HG02884 (cell line): ENCODE results near the gene GRAMD1A.
"Not testable (repeated sequence)": the region's sequence is repeated elsewhere in the genome, so short reads cannot be mapped to it uniquely, and the experiment has no call there.

ENCODE experiments used
- ATAC-seq: cut with Tn5 transposase; IDR thresholded peaks from one replicate; pipeline ENCODE4 v1.9.1; 2021; ENCODE audit warnings: mild to moderate bottlenecking, moderate library complexity; ENCODE audit not compliant: unreplicated experiment

Gene GRAMD1A

DNA sequence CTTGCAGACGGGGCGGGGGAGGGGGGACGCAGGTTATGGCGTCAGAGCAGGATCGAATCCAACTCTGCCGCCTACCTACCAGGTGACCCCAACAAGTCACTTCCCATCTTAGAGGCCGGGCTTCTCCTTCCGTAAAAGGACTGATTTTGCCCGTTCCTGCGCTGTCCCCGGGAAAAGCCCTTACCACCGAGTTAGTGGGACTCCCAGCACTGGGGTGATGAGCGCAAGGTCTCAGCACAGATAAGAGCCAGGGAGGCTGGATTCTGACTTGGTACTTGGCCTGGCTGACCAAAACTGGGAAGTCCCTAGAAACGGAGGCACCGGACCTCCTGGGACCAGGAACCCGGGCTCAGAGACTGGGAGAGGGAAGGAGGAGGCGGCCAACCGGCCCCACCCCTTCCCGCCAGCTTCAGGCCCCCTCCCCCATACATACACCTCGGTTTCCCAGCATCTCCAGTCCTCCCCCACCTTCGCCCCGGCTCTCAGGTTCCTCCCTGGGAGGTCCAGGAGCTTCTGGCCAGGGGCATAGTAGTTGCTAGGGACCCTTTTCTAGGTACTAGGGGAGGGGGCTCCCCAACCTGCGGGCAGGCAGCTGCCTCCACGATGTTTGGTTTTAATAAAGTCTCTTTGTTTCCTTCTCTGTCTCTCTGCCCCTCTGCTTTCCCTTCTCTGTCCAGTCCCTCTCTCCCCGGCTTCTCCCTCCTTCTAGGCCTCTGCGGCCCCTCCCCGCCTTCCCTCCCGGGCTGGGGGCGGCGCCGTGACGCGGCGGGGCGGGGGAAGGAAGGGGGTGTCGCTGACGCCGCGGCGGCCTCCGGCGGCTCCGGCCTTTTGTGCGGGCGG is at the start of gene GRAMD1A:
TSS of gene GRAMD1A (plus strand) at position 826 of the 840 bp plus-strand sequence. CDS start 156 bp downstream, outside the sequence.
- ATAC-seq = peak; percentile 44

DNA sequence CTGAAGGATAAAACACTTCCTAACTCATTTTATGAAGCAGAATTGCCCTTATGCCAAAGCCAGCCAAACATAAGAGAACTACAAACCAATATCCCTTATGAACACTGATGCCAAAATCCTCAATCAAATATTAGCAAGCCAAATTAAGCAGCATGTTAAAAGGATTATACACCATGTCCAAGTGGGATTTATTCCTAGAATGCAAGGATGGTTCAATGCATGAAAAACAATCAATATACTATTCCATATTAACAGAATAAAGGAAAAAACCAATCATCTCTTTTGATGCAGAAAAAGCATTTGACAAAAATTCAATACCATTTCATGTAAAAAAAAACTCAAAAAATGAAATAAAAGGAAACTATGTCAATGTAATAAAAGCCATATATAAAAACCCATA is 47.0 kb upstream of the GRAMD1A start:
- ATAC-seq = no peak

DNA sequence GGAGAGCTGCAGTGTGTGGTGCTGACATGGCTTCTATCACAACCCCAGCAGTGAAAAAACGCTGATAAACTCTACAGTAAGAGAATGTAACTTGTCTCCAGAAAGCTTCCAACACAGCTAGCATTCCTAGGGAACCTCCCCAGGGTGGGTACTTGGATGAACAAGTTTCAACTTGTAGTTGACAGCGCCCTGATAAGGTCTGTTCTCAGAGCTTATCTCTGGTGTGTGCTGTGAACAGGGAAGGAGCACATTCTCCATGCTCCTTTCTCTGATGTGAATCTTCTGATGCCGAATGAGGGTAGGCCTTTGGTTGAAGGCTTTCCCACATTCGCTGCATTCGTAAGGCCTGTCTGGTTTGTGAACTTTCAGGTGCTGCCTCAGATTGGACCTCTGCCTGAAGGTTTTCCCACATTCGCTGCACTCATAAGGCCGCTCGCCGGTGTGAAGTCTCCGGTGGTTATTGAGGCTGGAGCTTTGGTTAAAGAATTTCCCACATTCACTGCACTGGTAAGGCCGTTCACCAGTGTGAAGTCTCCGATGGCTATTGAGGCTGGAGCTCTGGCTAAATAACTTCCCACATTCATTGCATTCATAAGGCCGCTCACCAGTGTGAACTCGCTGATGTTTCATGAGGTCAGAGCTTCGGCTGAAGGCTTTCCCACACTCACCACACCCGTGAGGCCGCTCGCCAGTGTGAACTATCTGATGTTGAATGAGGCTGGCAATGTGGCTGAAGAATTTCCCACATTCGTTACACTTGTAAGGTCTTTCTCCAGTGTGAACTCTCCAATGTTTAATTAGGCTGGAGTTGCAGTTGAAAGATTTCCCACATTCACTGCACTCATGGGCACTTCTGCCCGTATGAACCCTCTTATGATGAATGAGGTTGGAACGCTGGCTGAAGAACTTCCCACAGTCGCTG is 42.0 kb upstream of the GRAMD1A start:
- no peak for ATAC-seq

DNA sequence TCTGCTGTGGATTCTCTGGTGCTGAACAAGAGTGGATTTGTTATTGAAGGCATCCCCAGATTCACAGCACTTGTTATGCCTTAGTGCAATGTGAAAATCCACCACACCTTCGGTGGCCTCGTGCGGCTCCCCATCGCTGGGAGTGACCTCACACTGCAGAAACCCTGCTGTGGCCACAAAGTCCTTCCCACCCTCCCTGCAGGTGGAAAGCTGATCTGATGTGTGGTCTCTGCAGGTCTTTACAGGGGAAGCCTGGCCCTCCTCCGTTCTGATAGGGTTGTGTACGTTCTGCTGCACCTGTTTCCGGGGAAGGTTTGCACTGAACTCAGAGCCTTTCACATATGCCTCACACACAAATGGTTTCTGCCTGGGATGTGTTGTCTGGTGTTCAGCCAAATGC is 41.1 kb upstream of the GRAMD1A start:
- no peak for ATAC-seq

DNA sequence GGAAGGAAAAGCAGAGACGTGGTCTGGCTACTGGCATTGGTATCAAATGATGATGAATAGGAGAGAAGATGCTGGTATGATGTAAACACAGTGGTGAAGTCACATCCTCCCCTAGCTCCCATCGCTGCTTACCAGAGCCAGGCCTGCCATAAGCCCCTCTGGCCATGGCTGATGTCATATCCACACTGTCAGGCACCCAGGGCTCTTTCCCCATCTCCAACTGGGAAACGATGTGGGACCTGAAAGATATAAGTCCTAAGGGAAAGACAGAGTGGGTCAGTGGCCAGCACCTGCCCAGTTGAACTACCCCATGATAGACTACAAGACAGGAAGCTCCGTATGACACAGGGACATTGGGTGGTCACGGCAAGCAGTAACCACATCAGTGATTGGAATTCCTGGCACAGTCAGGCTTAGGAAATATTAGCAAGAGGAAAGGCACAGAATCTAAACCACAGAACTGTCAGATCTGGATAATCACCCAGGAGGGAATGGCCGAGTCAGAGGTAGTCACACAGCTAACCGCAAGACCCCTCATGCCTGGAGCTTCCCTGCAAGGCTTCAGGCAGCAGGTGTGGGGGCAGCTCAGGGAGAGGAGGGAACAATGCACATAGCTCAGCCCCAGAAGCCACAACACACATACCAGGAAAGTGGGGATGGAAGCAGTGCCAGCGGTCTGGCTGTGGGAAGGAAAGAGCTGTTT is 39.9 kb upstream of the GRAMD1A start:
- ATAC-seq = no peak

DNA sequence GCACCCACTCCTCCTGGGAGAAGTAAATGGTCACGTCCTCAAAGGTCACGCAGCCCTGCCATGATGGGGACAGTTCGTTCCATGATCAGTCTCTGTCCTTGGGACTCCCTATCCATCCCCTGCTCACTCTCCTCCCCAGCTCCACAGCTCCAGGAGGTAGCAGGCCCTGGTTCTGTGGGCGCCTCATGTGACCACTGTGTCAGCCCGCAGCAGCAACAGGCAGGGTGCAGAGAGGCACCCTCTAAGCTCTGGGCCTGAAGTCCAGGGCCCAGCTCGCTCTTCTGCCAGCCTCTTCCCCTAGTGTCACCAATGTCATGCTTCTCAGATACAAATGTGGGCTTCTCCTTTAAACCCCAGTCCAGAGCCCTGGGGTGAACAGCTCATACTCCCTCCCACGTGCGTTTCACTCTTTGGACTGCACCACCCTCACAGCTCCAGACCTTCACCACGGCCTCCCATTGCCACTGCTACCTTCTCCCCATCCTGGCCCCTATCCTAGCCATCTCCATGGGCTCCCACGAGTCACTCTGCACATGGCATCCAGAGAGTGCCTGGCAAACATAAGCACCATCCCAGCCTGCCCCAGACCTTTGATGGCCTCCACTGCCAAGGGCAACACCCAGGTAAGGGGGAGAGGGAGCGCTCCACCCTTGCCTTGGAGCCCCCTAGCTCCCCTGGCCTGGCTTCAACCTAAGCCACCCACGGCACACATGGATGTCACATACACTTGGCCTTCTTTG is 39.0 kb upstream of the GRAMD1A start:
- ATAC-seq = no peak

DNA sequence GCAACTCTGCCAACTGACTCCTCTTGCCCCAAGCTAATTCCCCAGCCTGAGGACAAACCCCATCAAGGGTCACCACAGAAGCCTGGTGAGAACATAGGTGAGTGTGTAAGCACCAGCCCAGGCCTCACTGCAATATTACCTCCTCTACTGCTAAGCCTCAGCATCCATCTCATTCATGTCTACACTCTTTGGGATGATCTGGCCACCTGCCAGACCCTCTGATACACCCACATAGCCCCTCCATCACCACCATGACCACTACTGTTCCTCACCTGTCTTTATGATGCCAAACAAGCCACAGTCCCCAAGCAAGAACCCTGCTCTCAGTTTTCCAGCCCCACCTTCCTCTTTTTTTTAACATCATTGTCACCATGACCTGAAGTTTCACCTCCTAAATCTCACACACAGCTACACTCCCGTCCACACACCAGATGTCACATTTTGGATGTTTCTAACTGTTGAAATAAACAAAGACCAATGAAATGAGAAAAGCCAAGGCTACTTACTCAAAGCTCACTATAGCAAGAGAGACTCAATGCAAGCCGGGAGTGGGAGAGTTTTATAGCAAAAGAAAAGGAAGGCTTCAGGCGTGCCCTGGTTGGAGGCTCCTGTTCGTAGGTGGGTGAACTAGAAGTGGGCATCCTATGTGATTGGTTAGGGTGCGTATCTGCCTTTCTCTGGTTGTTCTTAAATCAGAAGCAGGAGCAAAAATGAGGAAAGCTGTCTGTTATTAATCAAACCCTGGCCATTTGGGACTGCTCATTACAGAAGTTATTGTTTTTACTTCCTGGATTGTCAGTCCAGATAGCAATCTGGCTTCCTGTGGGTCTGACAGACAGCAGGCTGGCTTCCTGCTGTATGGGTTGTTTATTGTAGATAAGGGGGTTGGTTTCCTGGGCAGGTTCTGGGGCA is 38.1 kb upstream of the GRAMD1A start:
- no peak for ATAC-seq

DNA sequence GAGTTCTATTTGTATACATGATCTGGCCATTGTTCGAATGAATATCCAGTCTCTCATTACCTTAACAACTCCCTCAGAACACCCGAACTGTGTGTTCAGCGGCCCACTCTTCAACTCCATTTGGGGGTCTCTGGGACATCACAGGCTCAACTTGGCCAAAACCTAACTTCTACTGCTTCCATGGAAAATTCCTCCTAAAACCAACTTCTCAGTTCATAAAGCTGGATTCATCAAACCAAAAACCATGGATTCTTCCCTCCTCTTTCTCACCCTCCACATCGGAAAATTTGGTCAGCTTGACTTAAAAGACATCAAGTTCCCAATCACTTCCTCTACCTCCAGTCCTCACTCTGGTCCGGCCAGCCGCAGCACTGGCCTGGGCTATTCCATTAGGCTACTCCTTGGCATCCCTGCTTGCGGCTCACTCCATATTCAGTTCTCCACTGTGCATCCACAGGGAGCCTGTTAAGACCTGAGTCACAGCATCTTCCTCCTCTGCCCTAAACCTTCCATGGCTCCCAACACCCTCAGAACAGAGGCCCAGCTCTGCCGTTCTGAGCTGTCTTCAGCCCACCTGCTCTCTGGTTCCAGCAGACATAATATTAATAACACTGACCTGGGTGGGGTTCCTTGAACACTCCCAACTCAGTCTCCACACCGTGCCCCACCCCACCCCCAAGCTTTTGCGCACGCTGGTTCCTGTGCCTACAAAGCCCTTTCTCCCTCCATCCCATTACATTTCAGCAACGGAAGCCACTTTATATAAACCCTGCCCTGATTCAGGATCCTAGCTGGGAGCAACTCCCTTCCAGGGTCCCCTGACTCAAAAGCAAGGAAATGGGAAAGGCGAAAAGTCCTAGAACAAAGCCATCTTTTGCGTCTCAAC is 37.2 kb upstream of the GRAMD1A start:
- no peak for ATAC-seq

DNA sequence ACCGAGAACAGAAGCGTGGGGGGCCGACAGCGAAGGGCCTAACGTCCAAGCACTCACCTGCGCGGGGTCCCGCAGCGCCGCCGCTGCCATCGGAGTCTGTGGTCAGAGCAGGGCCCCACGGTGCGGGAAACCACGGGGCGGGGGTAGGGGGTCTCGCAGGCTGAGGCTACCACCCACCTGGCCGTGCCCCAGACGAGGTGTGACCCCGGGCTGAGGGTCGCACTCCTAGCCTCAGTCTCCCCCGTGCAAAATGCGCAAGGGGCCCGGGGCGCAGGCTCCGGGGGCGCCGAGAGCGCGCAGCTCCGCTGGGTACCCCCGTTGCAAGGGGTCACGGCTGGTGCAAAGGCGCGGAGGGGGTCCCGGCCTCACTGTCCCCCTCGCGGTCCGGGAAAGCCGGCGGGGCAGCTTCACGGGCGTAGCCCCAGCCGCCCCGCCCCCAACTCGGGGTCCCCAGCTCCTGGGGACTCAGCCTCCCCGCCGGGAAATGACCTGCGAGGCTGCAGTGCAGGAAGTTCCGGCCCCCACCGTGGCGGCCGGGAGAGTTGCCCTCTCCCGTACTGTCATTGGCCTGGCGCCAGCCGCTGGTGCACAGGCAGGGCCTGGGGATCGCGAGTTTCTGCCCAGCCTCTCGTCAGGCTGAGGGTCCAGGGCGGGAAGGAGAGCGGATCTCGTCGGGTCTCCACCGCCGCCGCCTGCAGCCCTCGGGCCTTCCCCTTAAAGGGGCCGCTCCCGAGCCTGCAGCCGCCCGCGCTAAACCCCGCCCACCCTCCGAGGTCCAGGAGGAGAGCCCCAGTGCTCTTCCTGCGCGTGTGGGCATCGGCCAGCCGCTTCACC is 36.3 kb upstream of the GRAMD1A start, which contains the start of gene ZNF792:
TSS of gene ZNF792 (minus strand) at position 657 of the 834 bp plus-strand sequence. CDS start at position 90, 567 bp downstream.
- peak; percentile 78 for ATAC-seq

DNA sequence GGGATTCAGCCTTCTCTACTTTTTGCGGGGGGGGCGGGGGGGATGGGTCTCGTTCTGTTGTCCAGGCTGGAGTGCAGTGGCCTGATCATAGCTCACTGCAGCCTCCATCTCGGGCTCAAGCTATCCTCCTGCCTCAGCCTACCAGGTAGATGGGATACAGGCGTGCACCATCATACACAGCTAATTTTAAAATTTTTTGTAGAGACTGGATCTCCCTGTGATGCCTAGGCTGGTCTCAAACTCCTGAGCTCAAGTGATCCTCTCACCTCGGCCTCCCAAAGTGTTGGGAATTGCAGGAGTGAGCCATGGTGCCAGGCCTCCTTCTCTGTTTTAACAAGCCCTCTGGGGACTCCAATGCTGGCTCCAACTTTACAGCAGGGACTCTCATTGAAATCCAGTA is 35.5 kb upstream of the GRAMD1A start:
- no peak for ATAC-seq

DNA sequence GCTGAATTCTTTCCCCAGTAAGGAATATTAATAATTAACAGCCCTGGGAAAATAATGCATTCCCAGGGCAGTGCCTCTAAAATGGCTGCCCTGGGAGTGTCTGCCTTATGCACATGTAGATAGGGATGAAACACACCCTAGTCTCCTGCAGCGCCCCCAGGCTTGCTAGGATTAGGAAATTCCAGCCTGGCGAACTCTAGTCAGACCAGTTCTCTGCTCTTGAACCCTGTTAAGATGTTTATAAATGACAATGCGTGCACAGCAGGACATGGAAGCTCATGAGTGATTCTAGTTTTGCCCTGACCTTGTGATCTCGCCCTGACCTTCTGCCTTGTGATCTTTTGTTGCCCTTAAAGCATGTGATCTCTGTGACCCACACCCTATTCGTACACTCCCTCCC is 34.6 kb upstream of the GRAMD1A start:
- not testable (repeated sequence) for ATAC-seq

DNA sequence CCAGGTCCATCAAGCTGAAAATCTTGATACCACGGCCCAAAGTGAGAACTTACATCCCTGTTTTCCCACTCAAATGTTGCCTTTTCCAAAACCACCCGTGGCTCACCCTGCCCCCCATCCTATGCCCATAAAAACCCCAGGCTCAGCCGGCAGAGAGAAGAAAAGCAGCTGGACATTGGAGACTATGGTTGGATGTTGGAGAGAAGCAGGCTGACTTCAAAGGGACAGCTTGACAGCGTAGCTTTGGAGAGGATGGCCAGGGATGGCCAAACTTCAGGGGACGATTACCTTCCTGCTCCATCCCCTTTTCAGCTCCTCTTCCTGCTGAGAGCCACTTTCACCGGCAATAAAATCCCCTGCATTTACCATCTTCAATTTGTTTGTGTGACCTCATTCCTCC is 32.6 kb upstream of the GRAMD1A start:
- no peak for ATAC-seq

DNA sequence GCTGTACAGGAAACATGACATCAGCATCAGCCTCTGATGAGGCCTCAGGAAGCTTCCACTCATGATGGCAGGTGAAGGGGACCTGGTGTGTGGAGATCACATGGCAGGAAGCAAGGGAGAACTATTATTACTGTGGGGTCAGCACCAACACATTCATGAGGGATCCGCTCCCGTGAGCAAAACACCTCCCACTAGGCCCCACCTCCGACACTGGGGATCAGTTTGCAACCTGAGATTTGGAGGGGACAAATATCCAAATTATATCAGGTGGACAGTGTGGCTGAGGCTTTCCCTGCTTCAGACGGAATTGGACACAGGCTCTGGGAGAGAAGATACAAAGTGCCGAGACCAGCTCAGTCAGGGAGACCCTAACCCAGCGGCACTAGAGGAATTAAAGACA is 30.4 kb upstream of the GRAMD1A start:
- no peak for ATAC-seq

DNA sequence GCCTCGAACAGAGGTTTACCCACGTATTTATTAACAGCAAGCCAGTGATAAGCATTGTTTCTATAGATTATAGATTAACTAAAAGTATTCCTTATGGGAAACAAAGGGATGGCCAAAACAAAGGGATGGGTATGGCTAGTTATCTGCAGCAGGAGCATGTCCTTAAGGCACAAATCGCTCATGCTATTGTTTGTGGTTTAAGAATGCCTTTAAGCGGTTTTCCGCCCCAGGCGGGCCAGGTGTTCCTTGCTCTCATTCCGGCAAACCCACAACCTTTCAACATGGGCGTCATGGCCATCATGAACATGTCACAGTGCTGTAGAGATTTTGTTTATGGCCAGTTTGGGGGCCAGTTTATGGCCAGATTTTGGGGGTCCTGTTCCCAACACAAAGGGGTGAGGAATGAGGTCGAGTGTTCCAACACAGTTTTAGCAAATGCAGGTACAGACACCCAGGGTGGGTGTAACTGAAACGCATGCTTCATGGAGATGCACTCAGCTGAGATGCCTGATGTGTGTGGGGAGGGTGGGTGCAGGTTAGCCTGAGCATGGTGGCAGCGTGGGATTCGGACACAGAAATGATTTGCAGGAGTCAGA is 29.8 kb upstream of the GRAMD1A start:
- ATAC-seq = not testable (repeated sequence)

DNA sequence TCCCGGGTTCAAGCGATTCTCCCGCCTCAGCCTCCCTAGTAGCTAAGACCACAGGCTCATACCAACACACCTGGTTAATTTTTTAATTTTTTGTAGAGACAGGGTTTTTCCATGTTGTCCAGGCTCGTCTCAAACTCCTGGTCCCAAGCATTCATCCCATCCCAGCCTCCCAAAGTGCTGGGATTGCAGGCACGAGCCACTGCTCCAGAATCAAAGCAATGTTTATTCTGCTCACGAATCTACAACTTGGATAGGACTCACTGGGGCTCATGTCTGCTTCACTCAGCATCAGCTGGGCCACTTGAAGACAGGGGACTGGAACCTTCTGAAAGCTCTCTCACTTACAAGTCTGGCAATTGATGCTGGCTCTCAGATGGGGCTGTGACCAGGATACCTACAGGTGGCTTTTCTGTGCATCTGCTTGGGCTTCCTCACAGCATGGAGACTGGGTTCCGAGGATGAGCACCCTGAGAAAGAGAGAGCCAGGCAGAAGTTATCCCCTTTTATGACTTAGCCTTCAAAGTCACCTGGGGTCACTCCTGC is 27.9 kb upstream of the GRAMD1A start:
- ATAC-seq = no peak

DNA sequence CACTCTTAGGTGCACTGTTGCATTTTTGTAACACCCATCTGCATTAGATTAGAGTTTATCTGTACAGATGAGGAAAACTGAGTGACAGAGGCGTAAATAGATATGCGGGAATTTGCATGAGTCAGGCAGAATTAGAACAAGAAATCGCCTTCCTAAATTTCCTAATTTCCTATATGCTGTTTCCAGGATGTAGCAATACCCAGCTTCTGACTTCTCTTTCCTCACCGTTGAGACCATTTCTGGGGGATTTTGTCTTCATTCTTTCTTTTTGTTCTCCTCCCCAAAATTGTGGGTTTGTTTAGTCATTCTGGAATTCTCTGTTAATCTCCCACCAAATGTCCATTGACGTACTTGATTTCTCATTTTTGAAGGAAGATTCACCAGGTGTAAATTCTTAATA is 25.5 kb upstream of the GRAMD1A start:
- ATAC-seq = no peak

DNA sequence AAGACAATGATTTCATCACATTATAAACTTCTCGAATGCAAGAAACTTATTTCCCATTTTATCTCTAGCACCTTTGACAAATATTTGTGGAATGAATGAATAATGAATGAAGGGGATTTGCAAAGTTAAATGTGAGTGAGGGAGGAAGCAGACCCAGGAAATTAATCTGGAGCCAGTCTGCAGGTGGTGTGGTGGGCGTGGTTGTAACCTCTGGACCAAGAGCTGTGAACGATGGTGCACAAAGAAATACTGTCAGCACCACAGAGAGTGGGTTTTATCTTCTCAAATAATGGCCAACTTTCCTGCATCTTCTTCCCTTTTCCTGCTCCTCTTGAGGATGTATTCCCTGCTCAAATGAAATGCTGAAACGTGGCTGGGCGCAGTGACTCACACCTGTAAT is 25.1 kb upstream of the GRAMD1A start:
- ATAC-seq = no peak
